K562 (cell line): ENCODE measurements around the gene MARS1.

Experiments used
- EGR1 ChIP-seq: fragments of 450-650 bp; conservative IDR thresholded peaks from 2 replicates; pipeline ENCODE4 v1.6.1; 2017; ENCODE audit warnings: mild to moderate bottlenecking
- FOXK2 ChIP-seq, 2 experiments: fragments of 450-650 bp; IDR thresholded peaks in 1 of 2; conservative IDR thresholded peaks in 1 of 2; 2 replicates each; pipeline ENCODE4 v1.6.1; 2016; ENCODE audit warnings: low read depth in 2 of 2, mild to moderate bottlenecking in 1 of 2
- MAX ChIP-seq: sonication (generic); formaldehyde crosslinking; IDR thresholded peaks from 2 replicates; pipeline ENCODE4 v1.9.0; 2022; ENCODE audit warnings: mild to moderate bottlenecking, missing genetic modification reagents
- POLR2G ChIP-seq: fragments of 200-400 bp; formaldehyde crosslinking; IDR thresholded peaks from 2 replicates; pipeline ENCODE4 v1.6.1; 2017; ENCODE audit warnings: low read depth, mild to moderate bottlenecking, antibody characterized with exemption, low read length, moderate library complexity
- PRDM10 ChIP-seq: fragments of 450-650 bp; IDR thresholded peaks from 2 replicates; pipeline ENCODE4 v1.6.1; 2018; ENCODE audit not compliant: partially characterized antibody
- SAP30 ChIP-seq: fragments of 200-600 bp; sonication (generic); IDR thresholded peaks from 2 replicates; pipeline ENCODE4 v1.6.1; 2012; ENCODE audit warnings: borderline replicate concordance, low read depth, mild to moderate bottlenecking, moderate library complexity, low read length, control low read depth, inconsistent platforms; ENCODE audit not compliant: insufficient read depth, poor library complexity, severe bottlenecking
- ZBTB33 ChIP-seq: sonication (generic); formaldehyde crosslinking; IDR thresholded peaks from 2 replicates; pipeline ENCODE4 v1.8.1; 2023; ENCODE audit warnings: mild to moderate bottlenecking, missing genetic modification reagents
- TF ChIP-seq, protein P1 (sequence below), 3 experiments: IDR thresholded peaks in 2 of 3; conservative IDR thresholded peaks in 1 of 3; 2 replicates each; pipeline ENCODE4 v1.5.1; 2011 to 2012; ENCODE audit warnings: low read length in 3 of 3, mild to moderate bottlenecking in 3 of 3, control low read depth in 2 of 3, improper control_type of control experiment in 1 of 3, inconsistent platforms in 1 of 3, low read depth in 1 of 3, mixed read lengths in 1 of 3, moderate library complexity in 1 of 3; ENCODE audit not compliant: insufficient read depth in 2 of 3
- TF ChIP-seq, protein P2 (sequence below): sonication (generic); formaldehyde crosslinking; IDR thresholded peaks from 2 replicates; pipeline ENCODE4 v1.5.0; 2020; ENCODE audit warnings: missing genetic modification reagents
- TF ChIP-seq, protein P3 (sequence below): fragments of 450-650 bp; IDR thresholded peaks from 2 replicates; pipeline ENCODE4 v1.6.1; 2016; ENCODE audit warnings: borderline replicate concordance

GRCh38 chr12:57458665-57459054 lies 29.2 kb upstream of the MARS1 start:
- no peak for TF ChIP-seq POLR2G
- TF ChIP-seq, protein P1, sequence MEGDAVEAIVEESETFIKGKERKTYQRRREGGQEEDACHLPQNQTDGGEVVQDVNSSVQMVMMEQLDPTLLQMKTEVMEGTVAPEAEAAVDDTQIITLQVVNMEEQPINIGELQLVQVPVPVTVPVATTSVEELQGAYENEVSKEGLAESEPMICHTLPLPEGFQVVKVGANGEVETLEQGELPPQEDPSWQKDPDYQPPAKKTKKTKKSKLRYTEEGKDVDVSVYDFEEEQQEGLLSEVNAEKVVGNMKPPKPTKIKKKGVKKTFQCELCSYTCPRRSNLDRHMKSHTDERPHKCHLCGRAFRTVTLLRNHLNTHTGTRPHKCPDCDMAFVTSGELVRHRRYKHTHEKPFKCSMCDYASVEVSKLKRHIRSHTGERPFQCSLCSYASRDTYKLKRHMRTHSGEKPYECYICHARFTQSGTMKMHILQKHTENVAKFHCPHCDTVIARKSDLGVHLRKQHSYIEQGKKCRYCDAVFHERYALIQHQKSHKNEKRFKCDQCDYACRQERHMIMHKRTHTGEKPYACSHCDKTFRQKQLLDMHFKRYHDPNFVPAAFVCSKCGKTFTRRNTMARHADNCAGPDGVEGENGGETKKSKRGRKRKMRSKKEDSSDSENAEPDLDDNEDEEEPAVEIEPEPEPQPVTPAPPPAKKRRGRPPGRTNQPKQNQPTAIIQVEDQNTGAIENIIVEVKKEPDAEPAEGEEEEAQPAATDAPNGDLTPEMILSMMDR (IDR thresholded peaks at IDR 0.05 in 2 of 3, conservative IDR thresholded peaks at IDR 0.05 in 1 of 3; ENCODE audit: insufficient read depth in 2 of 3, low read depth in 1 of 3, low read length in 3 of 3): no peak
- TF ChIP-seq EGR1: no peak
- TF ChIP-seq SAP30: no peak
- no peak for TF ChIP-seq FOXK2 (conservative IDR thresholded peaks at IDR 0.05 in 1 of 2, IDR thresholded peaks at IDR 0.05 in 1 of 2; ENCODE audit: low read depth in 2 of 2)
- TF ChIP-seq, protein P2, sequence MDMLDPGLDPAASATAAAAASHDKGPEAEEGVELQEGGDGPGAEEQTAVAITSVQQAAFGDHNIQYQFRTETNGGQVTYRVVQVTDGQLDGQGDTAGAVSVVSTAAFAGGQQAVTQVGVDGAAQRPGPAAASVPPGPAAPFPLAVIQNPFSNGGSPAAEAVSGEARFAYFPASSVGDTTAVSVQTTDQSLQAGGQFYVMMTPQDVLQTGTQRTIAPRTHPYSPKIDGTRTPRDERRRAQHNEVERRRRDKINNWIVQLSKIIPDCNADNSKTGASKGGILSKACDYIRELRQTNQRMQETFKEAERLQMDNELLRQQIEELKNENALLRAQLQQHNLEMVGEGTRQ (CRISPR knock-in tag): no peak
- TF ChIP-seq MAX (CRISPR knock-in tag): no peak
- 0 out of 2 replicates have a peak, but pooled peaks have one; percentile 1 for TF ChIP-seq ZBTB33 (CRISPR knock-in tag)
- TF ChIP-seq, protein P3, sequence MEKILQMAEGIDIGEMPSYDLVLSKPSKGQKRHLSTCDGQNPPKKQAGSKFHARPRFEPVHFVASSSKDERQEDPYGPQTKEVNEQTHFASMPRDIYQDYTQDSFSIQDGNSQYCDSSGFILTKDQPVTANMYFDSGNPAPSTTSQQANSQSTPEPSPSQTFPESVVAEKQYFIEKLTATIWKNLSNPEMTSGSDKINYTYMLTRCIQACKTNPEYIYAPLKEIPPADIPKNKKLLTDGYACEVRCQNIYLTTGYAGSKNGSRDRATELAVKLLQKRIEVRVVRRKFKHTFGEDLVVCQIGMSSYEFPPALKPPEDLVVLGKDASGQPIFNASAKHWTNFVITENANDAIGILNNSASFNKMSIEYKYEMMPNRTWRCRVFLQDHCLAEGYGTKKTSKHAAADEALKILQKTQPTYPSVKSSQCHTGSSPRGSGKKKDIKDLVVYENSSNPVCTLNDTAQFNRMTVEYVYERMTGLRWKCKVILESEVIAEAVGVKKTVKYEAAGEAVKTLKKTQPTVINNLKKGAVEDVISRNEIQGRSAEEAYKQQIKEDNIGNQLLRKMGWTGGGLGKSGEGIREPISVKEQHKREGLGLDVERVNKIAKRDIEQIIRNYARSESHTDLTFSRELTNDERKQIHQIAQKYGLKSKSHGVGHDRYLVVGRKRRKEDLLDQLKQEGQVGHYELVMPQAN: no peak
- TF ChIP-seq PRDM10: no peak
